ENCODE measurements around the gene TRIM13. TPM values are rescaled to one million over a fixed set of nuclear protein-coding genes. Genes with fewer than 3 reads are reported as not detected.

The TRIM13 gene
- total RNA-seq, 2 donors from 2014 or later = 21.7 to 35.0 TPM

GRCh38 chr13:49993111-49993510 lies 3.7 kb upstream of the TRIM13 start:
- Histone ChIP-seq H3K27me3 (no peaks in the 10 kb centered on the region), H3K4me3 (no peak overlapping the region), H3K9ac (ENCODE audit: low read depth in 2 of 2, low read length in 2 of 2) (no peak overlapping the region), H3K27ac (no peak overlapping the region), H3K36me3 (no peaks in the 10 kb centered on the region), H3K9me3 (no peaks in the 10 kb centered on the region), H3K4me1 (no peaks in the 10 kb centered on the region)
- intact Hi-C loops (cut with DNase I) = loop anchor here (10.0 kb wide), 1 partner anchor 532 kb away; no protein-coding TSS in a partner anchor
- no peak for TF ChIP-seq CTCF (IDR thresholded peaks at IDR 0.05)
- no peak for DNase-seq

GRCh38 chr13:49993666-49994065 lies 3.2 kb upstream of the TRIM13 start:
- TF ChIP-seq CTCF (IDR thresholded peaks at IDR 0.05) = no peak
- Histone ChIP-seq H3K4me1 (no peaks in the 10 kb centered on the region), H3K27me3 (no peaks in the 10 kb centered on the region), H3K9me3 (no peaks in the 10 kb centered on the region), H3K4me3 (no peak overlapping the region), H3K36me3 (no peaks in the 10 kb centered on the region), H3K27ac (no peak overlapping the region), H3K9ac (ENCODE audit: low read depth in 2 of 2, low read length in 2 of 2) (no peak overlapping the region)
- intact Hi-C loops (cut with DNase I) = loop anchor here (10.0 kb wide), 1 partner anchor 531 kb away; no protein-coding TSS in a partner anchor
- DNase-seq = no peak

GRCh38 chr13:49995625-49996101 lies 1.2 kb upstream of the TRIM13 start:
- peak overlapping the region; percentile 90 for H3K27ac ChIP-seq
- H3K4me3 ChIP-seq = peak overlapping the region; percentile 49
- TF ChIP-seq CTCF (IDR thresholded peaks at IDR 0.05) = no peak
- H3K9ac ChIP-seq (ENCODE audit: low read depth in 2 of 2, low read length in 2 of 2) = peak overlapping the region in 1 of 2 donors; percentile 73
- peaks cover 10% of the 10 kb centered on the region for H3K4me1 ChIP-seq
- no peak for DNase-seq
- H3K27me3 ChIP-seq = no peaks in the 10 kb centered on the region
- intact Hi-C loops (cut with DNase I) = loop anchor here (5.0 to 10.0 kb wide), 3 partner anchors 87 to 529 kb away; no protein-coding TSS in a partner anchor
- no peaks in the 10 kb centered on the region for H3K36me3 ChIP-seq
- no peaks in the 10 kb centered on the region for H3K9me3 ChIP-seq

- no peaks in the 10 kb centered on the region for H3K27me3 ChIP-seq
- no peaks in the 10 kb centered on the region for H3K36me3 ChIP-seq
- peaks cover 17% of the 10 kb centered on the region for H3K4me1 ChIP-seq
- peak overlapping the region; percentile 73 to 85 for H3K9ac ChIP-seq (ENCODE audit: low read depth in 2 of 2, low read length in 2 of 2)
- intact Hi-C loops (cut with DNase I) = loop anchor here (5.0 to 10.0 kb wide), 3 partner anchors 86 to 528 kb away; no protein-coding TSS in a partner anchor
- peak overlapping the region; percentile 90 for H3K27ac ChIP-seq
- TF ChIP-seq CTCF (IDR thresholded peaks at IDR 0.05) = no peak
- no peaks in the 10 kb centered on the region for H3K9me3 ChIP-seq
- peak; percentile 93 for DNase-seq
- peak overlapping the region; percentile 49 for H3K4me3 ChIP-seq
Observed at GRCh38 chr13:49996161-49996915, 504 bp upstream of the TRIM13 start.

GRCh38 chr13:49997955-49998354 lies 1.1 kb downstream of the TRIM13 start:
- H3K27me3 ChIP-seq = no peaks in the 10 kb centered on the region
- H3K9me3 ChIP-seq = no peaks in the 10 kb centered on the region
- no peak for TF ChIP-seq CTCF (IDR thresholded peaks at IDR 0.05)
- no peaks in the 10 kb centered on the region for H3K36me3 ChIP-seq
- H3K4me1 ChIP-seq = peaks cover 18% of the 10 kb centered on the region
- H3K4me3 ChIP-seq = peak overlapping the region; percentile 71
- peak; percentile 31 for DNase-seq
- intact Hi-C loops (cut with DNase I) = loop anchor here (5.0 to 10.0 kb wide), 3 partner anchors 84 to 527 kb away; no protein-coding TSS in a partner anchor
- peak overlapping the region; percentile 99 for H3K27ac ChIP-seq
- H3K9ac ChIP-seq (ENCODE audit: low read depth in 2 of 2, low read length in 2 of 2) = peak overlapping the region in 1 of 2 donors; percentile 85

Data from colonic mucosa (tissue), 4 donors.